H1 (cell line): Measurements from ENCODE around the gene PAOX. TPM values are rescaled to one million over a fixed set of nuclear protein-coding genes. Genes with fewer than 3 reads are reported as not detected.
"Not testable (repeated sequence)": the region's sequence is repeated elsewhere in the genome, so short reads cannot be mapped to it uniquely, and the experiment has no call there.

Experiments
- CTCF ChIA-PET: fragments of 300-600 bp; sonication (Branson Sonifier 250); formaldehyde crosslinking; loops from one replicate; lab custom pipeline; 2021; ENCODE audit not compliant: partially characterized antibody; lab: Charles Lee
- POLR2A ChIA-PET: fragments of 300-600 bp; sonication (Branson Sonifier 250); formaldehyde crosslinking; loops from one replicate; lab custom pipeline; 2021; ENCODE audit warnings: inconsistent platforms; ENCODE audit not compliant: partially characterized antibody; lab: Charles Lee
- DNase-seq, 2 experiments: peaks; one replicate each; pipeline versions ENCODE4 v3.0.0 to v3.0.0-alpha.2; 2010 to 2022; ENCODE audit warnings: low spot score in 2 of 2, low read depth in 1 of 2, mixed read lengths in 1 of 2
- FAIRE-seq: peaks from 2 replicates; lab custom pipeline; 2011; peaks lifted over from hg19 to GRCh38; lab: Jason Lieb, UNC
- H2AFZ ChIP-seq: 2 replicates; pipeline ENCODE4 v1.8.1; 2012; ENCODE audit warnings: low read length, inconsistent platforms
- H2AK5ac ChIP-seq: 2 replicates; pipeline ENCODE4 v1.6.1; 2013; ENCODE audit warnings: low read depth, low read length
- H2BK120ac ChIP-seq: replicated peaks from 2 replicates; pipeline ENCODE3; 2013; ENCODE audit warnings: low read depth, low read length, inconsistent platforms
- H2BK12ac ChIP-seq: 2 replicates; pipeline ENCODE4 v1.6.1; 2013; ENCODE audit warnings: low read depth, low read length
- H2BK15ac ChIP-seq: 2 replicates; pipeline ENCODE4 v1.6.1; 2013; ENCODE audit warnings: low read length
- H2BK20ac ChIP-seq: 2 replicates; pipeline ENCODE4 v1.6.1; 2013; ENCODE audit warnings: low read length
- H2BK5ac ChIP-seq: 2 replicates; pipeline ENCODE4 v1.6.1; 2013; ENCODE audit warnings: low read depth, low read length
- H3K14ac ChIP-seq: 2 replicates; pipeline ENCODE4 v1.6.1; 2013; ENCODE audit warnings: inconsistent platforms; ENCODE audit not compliant: insufficient read length
- H3K18ac ChIP-seq: 2 replicates; pipeline ENCODE4 v1.6.1; 2013; ENCODE audit warnings: low read length; ENCODE audit errors: extremely low read depth
- H3K23ac ChIP-seq: 2 replicates; pipeline ENCODE4 v1.6.1; 2013; ENCODE audit warnings: inconsistent platforms; ENCODE audit not compliant: insufficient read length
- H3K23me2 ChIP-seq: 2 replicates; pipeline ENCODE4 v1.6.1; 2013; ENCODE audit warnings: low read depth, low read length
- H3K27ac ChIP-seq: 2 replicates; pipeline ENCODE4 v1.6.1; 2011; ENCODE audit warnings: low read depth, low read length, inconsistent platforms
- H3K27me3 ChIP-seq, 4 experiments: replicated peaks in 1 of 4; 1 replicate in 1 of 4; 2 replicates in 3 of 4; pipeline versions ENCODE4 v1.6.1 to v1.8.1; 2011 to 2013; ENCODE audit warnings: low read length in 3 of 4, mild to moderate bottlenecking in 3 of 4, inconsistent platforms in 2 of 4, mixed read lengths in 2 of 4, moderate library complexity in 1 of 4; ENCODE audit not compliant: control insufficient read depth in 3 of 4, insufficient read depth in 3 of 4; ENCODE audit errors: extremely low read depth in 1 of 4
- H3K36me3 ChIP-seq, 4 experiments: 2 replicates each; pipeline versions ENCODE4 v1.6.1 to v1.8.1; 2011 to 2013; ENCODE audit warnings: mild to moderate bottlenecking in 4 of 4, low read length in 3 of 4, moderate library complexity in 2 of 4, control low read depth in 1 of 4, inconsistent platforms in 1 of 4; ENCODE audit not compliant: insufficient read depth in 4 of 4, control insufficient read depth in 2 of 4
- H3K4ac ChIP-seq: replicated peaks from 2 replicates; pipeline ENCODE3; 2013; ENCODE audit warnings: low read length, low read depth, mixed read lengths, inconsistent platforms; ENCODE audit not compliant: insufficient read length
- H3K4me1 ChIP-seq, 4 experiments: replicated peaks in 1 of 4; 1 replicate in 1 of 4; 2 replicates in 3 of 4; pipeline versions ENCODE4 v1.6.1 to v1.8.1; 2011 to 2013; ENCODE audit warnings: low read length in 3 of 4, inconsistent platforms in 2 of 4, mixed read lengths in 1 of 4; ENCODE audit not compliant: insufficient read depth in 4 of 4, control insufficient read depth in 3 of 4
- H3K4me2 ChIP-seq, 2 experiments: 2 replicates each; pipeline versions ENCODE4 v1.6.1 to v1.8.1; 2011 to 2013; ENCODE audit warnings: low read depth in 2 of 2, low read length in 2 of 2, control low read depth in 1 of 2, inconsistent platforms in 1 of 2, mild to moderate bottlenecking in 1 of 2; ENCODE audit not compliant: insufficient read depth in 1 of 2
- H3K4me3 ChIP-seq, 4 experiments: fragments of 200-600, 300-600 bp in 1 of 4; sonication (generic), shearing (Covaris generic), sonication (Bioruptor Twin) in 1 of 4; 2 replicates each; pipeline versions ENCODE4 v1.5.1 to v1.8.1; 2011 to 2016; ENCODE audit warnings: low read length in 4 of 4, low read depth in 3 of 4, control low read depth in 2 of 4, inconsistent platforms in 2 of 4, mild to moderate bottlenecking in 2 of 4, mixed read lengths in 1 of 4, moderate library complexity in 1 of 4; ENCODE audit not compliant: insufficient read depth in 2 of 4; ENCODE audit errors: extremely low read depth in 1 of 4
- H3K56ac ChIP-seq: replicated peaks from 2 replicates; pipeline ENCODE3; 2013; ENCODE audit warnings: low read depth, mild to moderate bottlenecking, mixed read lengths, low read length, inconsistent platforms; ENCODE audit not compliant: insufficient read length
- H3K79me1 ChIP-seq: 2 replicates; pipeline ENCODE4 v1.6.1; 2013; ENCODE audit warnings: low read depth, low read length, control low read depth
- H3K79me2 ChIP-seq, 2 experiments: 2 replicates each; pipeline versions ENCODE4 v1.6.1 to v1.8.1; 2012 to 2013; ENCODE audit warnings: low read length in 2 of 2, mild to moderate bottlenecking in 2 of 2, inconsistent platforms in 1 of 2; ENCODE audit not compliant: insufficient read depth in 2 of 2, control insufficient read depth in 1 of 2
- H3K9ac ChIP-seq, 4 experiments: replicated peaks in 1 of 4; 1 replicate in 1 of 4; 2 replicates in 3 of 4; pipeline versions ENCODE4 v1.6.1 to v1.8.1; 2011 to 2013; ENCODE audit warnings: low read depth in 3 of 4, low read length in 3 of 4, control low read depth in 2 of 4, mild to moderate bottlenecking in 2 of 4, moderate library complexity in 2 of 4, inconsistent platforms in 1 of 4; ENCODE audit errors: extremely low read depth in 1 of 4
- H3K9me3 ChIP-seq, 2 experiments: 2 replicates each; pipeline versions ENCODE4 v1.6.1 to v1.8.1; 2012 to 2013; ENCODE audit warnings: mild to moderate bottlenecking in 2 of 2, moderate library complexity in 2 of 2, control low read depth in 1 of 2, inconsistent platforms in 1 of 2, low read depth in 1 of 2, low read length in 1 of 2, mixed read lengths in 1 of 2; ENCODE audit not compliant: insufficient read depth in 2 of 2
- H4K20me1 ChIP-seq, 2 experiments: replicated peaks in 1 of 2; 2 replicates each; pipeline versions ENCODE3 to v1.8.1; 2011 to 2013; ENCODE audit warnings: inconsistent platforms in 2 of 2, low read length in 2 of 2, mild to moderate bottlenecking in 1 of 2; ENCODE audit not compliant: insufficient read depth in 2 of 2, control insufficient read depth in 1 of 2
- H4K5ac ChIP-seq: 2 replicates; pipeline ENCODE4 v1.6.1; 2013; ENCODE audit warnings: low read length, low read depth, mixed read lengths, inconsistent platforms; ENCODE audit not compliant: insufficient read length
- H4K8ac ChIP-seq: 2 replicates; pipeline ENCODE4 v1.8.0; 2013; ENCODE audit warnings: mild to moderate bottlenecking, moderate library complexity, low read length, inconsistent platforms; ENCODE audit not compliant: insufficient read depth; ENCODE audit errors: extremely low read depth
- H4K91ac ChIP-seq: replicated peaks from 2 replicates; pipeline ENCODE3; 2013; ENCODE audit warnings: low read length, mixed read lengths, inconsistent platforms; ENCODE audit not compliant: insufficient read length
- WGBS, 2 experiments: shearing (Covaris generic) in 1 of 2; methylation state at CpG; one replicate each; pipeline versions ENCODE4 v1.1.6 to v1.1.7; 2013 to 2015; ENCODE audit warnings: low lambda C conversion rate in 2 of 2, mixed read lengths in 2 of 2, inconsistent platforms in 1 of 2, low coverage in 1 of 2, missing lambda C conversion rate in 1 of 2; ENCODE audit not compliant: insufficient replicate concordance in 2 of 2, insufficient coverage in 1 of 2, insufficient read length in 1 of 2; ENCODE audit errors: extremely low coverage in 1 of 2, missing lambda C conversion rate in 1 of 2; 5-methylcytosine and 5-hydroxymethylcytosine counted together
- polyA plus RNA-seq, 7 experiments: library from polyadenylated mRNA; depleted of rRNA in 3 of 7; stranded (reverse) in 5 of 7; unstranded in 2 of 7; fragments of >200 nt in 5 of 7; fragments of 200-250 nt in 2 of 7; gene quantifications; 1 replicate in 5 of 7; 2 replicates in 1 of 7; 4 replicates in 1 of 7; pipeline versions ENCODE4 v1.2.1 to v1.2.3, GENCODE V29; 2011 to 2013; ENCODE audit warnings: missing spikeins in 2 of 7, mixed read lengths in 2 of 7
- total RNA-seq: library from RNA; stranded (reverse); fragmentation: NEBNext Ultra II Directional; extraction: Animal tissue kit (Norgen Biotek cat#: 25700); gene quantifications from 2 replicates; pipeline ENCODE4 v1.2.1, GENCODE V29; 2021

Gene PAOX
- total and polyA plus RNA-seq, 2 of the 8 experiments (the other 6 are each of a cell fraction or from before 2014, with no cell fraction given) = 3.7 to 4.3 TPM

DNA sequence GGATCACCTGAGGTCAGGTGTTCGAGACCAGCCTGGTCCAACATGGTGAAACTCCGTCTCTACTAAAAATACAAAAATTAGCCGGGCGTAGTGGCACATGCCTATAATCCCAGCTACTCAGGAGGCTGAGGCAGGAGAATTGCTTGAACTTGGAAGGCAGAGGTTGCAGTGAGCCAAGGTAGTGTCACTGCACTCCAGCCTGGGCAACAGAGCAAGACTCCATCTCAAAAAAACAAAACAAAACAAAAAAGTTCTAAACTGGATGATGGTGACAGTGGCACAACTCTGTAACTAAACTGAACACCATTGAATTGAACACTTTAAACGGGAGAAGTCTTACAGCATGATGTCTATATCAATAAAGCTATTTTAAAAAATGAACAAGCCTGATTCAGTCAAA lies 2.9 kb upstream of the PAOX start:
- H2AFZ ChIP-seq, H2BK12ac ChIP-seq, H2BK5ac ChIP-seq, H3K4me2 ChIP-seq, H4K5ac ChIP-seq, H2BK120ac ChIP-seq, DNase-seq, FAIRE-seq, H4K20me1 ChIP-seq, H3K9ac ChIP-seq, H3K4me3 ChIP-seq, H3K9me3 ChIP-seq, H4K91ac ChIP-seq, H3K14ac ChIP-seq, H2AK5ac ChIP-seq, H3K23ac ChIP-seq, H3K4ac ChIP-seq, H2BK15ac ChIP-seq, H4K8ac ChIP-seq, H3K36me3 ChIP-seq, H3K27ac ChIP-seq, H2BK20ac ChIP-seq, POLR2A ChIA-PET, H3K79me1 ChIP-seq, H3K56ac ChIP-seq, H3K18ac ChIP-seq, H3K4me1 ChIP-seq, H3K79me2 ChIP-seq: not testable (repeated sequence)
- WGBS, 2 experiments = 91% methylated on average over 5 of the region's 5 CpGs; no CpG with 5 or more reads in 1 of the 2 experiments
- Histone ChIP-seq H3K23me2 (peaks cover 16% of the 10 kb centered on the region; the same call in 1 of the 2 replicates), H3K27me3 (peaks cover 8 to 48% (median 30%) of the 10 kb centered on the region in 4 experiments)
- CTCF ChIA-PET = interaction anchor here (2.2 to 3.0 kb wide), 2 partner anchors 24 to 47 kb away, joined by 11 to 15 read pairs; no protein-coding TSS in a partner anchor
